Sigmoid colon (tissue), 7 donors: ENCODE data around the gene CNST. TPM values are rescaled to one million over a fixed set of nuclear protein-coding genes. Genes with fewer than 3 reads are reported as not detected.
"Not testable (repeated sequence)": the region's sequence is repeated elsewhere in the genome, so short reads cannot be mapped to it uniquely, and the experiment has no call there.

Experiments used
- DNase-seq: peaks from one replicate; pipeline ENCODE4 v3.0.0-alpha.2; 2019
- H3K27ac ChIP-seq, 4 donors: fragments of 200-600 bp; sonication (generic); one replicate each; pipeline ENCODE4 v1.5.1; 2016 to 2019; ENCODE audit warnings: mild to moderate bottlenecking in 1 of 4
- H3K27me3 ChIP-seq, 3 donors: fragments of 200-600 bp; sonication (generic); one replicate each; pipeline ENCODE4 v1.5.1; 2019; ENCODE audit warnings: mild to moderate bottlenecking in 1 of 3
- H3K36me3 ChIP-seq, 4 donors: fragments of 200-600 bp; sonication (generic); one replicate each; pipeline ENCODE4 v1.5.1; 2016 to 2019
- H3K4me1 ChIP-seq, 4 donors: fragments of 200-600 bp; sonication (generic); one replicate each; pipeline ENCODE4 v1.5.1; 2017 to 2019
- H3K4me3 ChIP-seq, 4 donors: fragments of 200-600 bp; sonication (generic); one replicate each; pipeline ENCODE4 v1.5.1; 2017 to 2019; ENCODE audit warnings: mild to moderate bottlenecking in 2 of 4, moderate library complexity in 1 of 4
- H3K9me3 ChIP-seq, 4 donors: fragments of 200-600 bp in 3 of 4; sonication (generic) in 3 of 4; one replicate each; pipeline versions ENCODE4 v1.5.1 to v1.6.1; 2013 to 2019
- EP300 ChIP-seq, 4 donors: sonication (generic); formaldehyde crosslinking; IDR thresholded peaks; one replicate each; pipeline ENCODE4 v1.6.1; 2017; ENCODE audit warnings: antibody characterized with exemption in 4 of 4
- POLR2A ChIP-seq, 2 donors: fragments of 450-650 bp; IDR thresholded peaks; one replicate each; pipeline ENCODE4 v1.6.1; 2016; ENCODE audit warnings: antibody characterized with exemption in 2 of 2, mild to moderate bottlenecking in 2 of 2, moderate library complexity in 2 of 2
- POLR2AphosphoS5 ChIP-seq, 4 donors: sonication (generic); formaldehyde crosslinking; IDR thresholded peaks; one replicate each; pipeline ENCODE4 v1.6.1; 2017; ENCODE audit warnings: antibody characterized with exemption in 4 of 4
- WGBS, 2 donors: extraction: QIAGEN DNeasy Blood & Tissue Kit; methylation state at CpG; one replicate each; pipeline ENCODE4 v1.1.7; 2013; 5-methylcytosine and 5-hydroxymethylcytosine counted together
- intact Hi-C: fragments of 100-400 bp; cut with DNase I; formaldehyde crosslinking; loops from one replicate; pipeline ENCODE4 v1.15.1; 2023
- polyA plus RNA-seq, 3 donors: library from polyadenylated mRNA; stranded (reverse); fragments of 200-250 nt; gene quantifications; one replicate each; pipeline ENCODE4 v1.2.3, GENCODE V29; 2013
- total RNA-seq, 4 donors: library from RNA; depleted of rRNA; stranded (reverse); fragments of >200 nt; gene quantifications; one replicate each; pipeline ENCODE4 v1.1.0, GENCODE V29; 2016
- TF ChIP-seq, protein P1 (sequence below), 4 experiments: fragments of 450-650 bp in 3 of 4; fragments of 200-600 bp in 1 of 4; IDR thresholded peaks; one replicate each; pipeline ENCODE4 v1.5.1; 2016 to 2019; ENCODE audit warnings: antibody characterized with exemption in 4 of 4, mild to moderate bottlenecking in 3 of 4, moderate library complexity in 2 of 4
- donor health status: healthy with polysubstance abuse.
- donor health status: Bipolar disorder and iron deficiency.
- donor health status: healthy.

Gene CNST
- total and polyA plus RNA-seq, 7 donors = 9.0 to 39.2 (median 26.0) TPM

- Histone ChIP-seq H3K27ac (peak overlapping the region; percentile 10 to 99 (median 98)), H3K36me3 (no peaks in the 10 kb centered on the region), H3K4me1 (peaks cover 0 to 69% (median 48%) of the 10 kb centered on the region in 4 donors), H3K27me3 (no peaks in the 10 kb centered on the region), H3K9me3 (no peaks in the 10 kb centered on the region), H3K4me3 (no peak overlapping the region)
- WGBS, 2 donors = 9 to 21% methylated on average over 8 of the region's 8 CpGs
- intact Hi-C loops = loop anchor here (5.0 to 10.0 kb wide), 4 partner anchors 63 to 535 kb away; partner anchors contain the start of gene ZNF669
- DNase-seq = no peak
- no peak for TF ChIP-seq POLR2A (IDR thresholded peaks at IDR 0.05)
Observed at GRCh38 chr1:246569248-246570238, 3.3 kb downstream of the CNST start.

- TF ChIP-seq POLR2AphosphoS5 (IDR thresholded peaks at IDR 0.05) = peak in 1 of 4 donors; percentile 34
- H3K36me3 ChIP-seq, H3K9me3 ChIP-seq, DNase-seq, H3K4me3 ChIP-seq, intact Hi-C loops, H3K27me3 ChIP-seq: not testable (repeated sequence)
- Histone ChIP-seq H3K4me1 (peaks cover 0 to 58% (median 38%) of the 10 kb centered on the region in 4 donors), H3K27ac (peak overlapping the region; percentile 52 to 99 (median 98))
- WGBS, 2 donors = 63 to 80% methylated on average over 4 of the region's 4 CpGs
Observed at GRCh38 chr1:246571309-246571708, 5.1 kb downstream of the CNST start.

DNA sequence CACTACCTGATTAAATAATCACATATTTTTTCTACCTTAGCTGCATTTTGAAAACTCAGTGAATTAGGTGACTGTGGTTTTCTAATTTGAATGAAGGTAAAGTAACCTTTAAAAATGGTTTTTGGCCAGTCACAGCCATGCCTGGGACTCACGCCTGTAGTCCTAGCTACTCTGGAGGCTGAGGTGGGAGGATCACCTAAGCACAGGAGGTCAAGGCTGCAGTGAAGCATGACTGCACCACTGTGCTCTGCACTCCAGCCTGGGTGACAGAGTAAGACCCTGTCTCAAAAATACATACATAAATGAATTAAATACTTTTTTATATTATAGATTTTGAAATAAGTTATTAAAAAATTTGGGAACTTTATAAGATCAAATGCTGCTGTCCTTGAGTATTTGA lies 5.7 kb downstream of the CNST start:
- TF ChIP-seq EP300 (IDR thresholded peaks at IDR 0.05) (no peak), POLR2A (IDR thresholded peaks at IDR 0.05) (no peak), POLR2AphosphoS5 (IDR thresholded peaks at IDR 0.05) (no peak)
- TF ChIP-seq, protein P1, sequence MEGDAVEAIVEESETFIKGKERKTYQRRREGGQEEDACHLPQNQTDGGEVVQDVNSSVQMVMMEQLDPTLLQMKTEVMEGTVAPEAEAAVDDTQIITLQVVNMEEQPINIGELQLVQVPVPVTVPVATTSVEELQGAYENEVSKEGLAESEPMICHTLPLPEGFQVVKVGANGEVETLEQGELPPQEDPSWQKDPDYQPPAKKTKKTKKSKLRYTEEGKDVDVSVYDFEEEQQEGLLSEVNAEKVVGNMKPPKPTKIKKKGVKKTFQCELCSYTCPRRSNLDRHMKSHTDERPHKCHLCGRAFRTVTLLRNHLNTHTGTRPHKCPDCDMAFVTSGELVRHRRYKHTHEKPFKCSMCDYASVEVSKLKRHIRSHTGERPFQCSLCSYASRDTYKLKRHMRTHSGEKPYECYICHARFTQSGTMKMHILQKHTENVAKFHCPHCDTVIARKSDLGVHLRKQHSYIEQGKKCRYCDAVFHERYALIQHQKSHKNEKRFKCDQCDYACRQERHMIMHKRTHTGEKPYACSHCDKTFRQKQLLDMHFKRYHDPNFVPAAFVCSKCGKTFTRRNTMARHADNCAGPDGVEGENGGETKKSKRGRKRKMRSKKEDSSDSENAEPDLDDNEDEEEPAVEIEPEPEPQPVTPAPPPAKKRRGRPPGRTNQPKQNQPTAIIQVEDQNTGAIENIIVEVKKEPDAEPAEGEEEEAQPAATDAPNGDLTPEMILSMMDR (IDR thresholded peaks at IDR 0.05) = no peak
- Histone ChIP-seq H3K4me3 (no peak overlapping the region), H3K4me1 (peaks cover 0 to 60% (median 38%) of the 10 kb centered on the region in 4 donors), H3K27me3 (no peaks in the 10 kb centered on the region), H3K36me3 (no peaks in the 10 kb centered on the region), H3K9me3 (no peaks in the 10 kb centered on the region), H3K27ac (peak overlapping the region in 2 of 4 donors; percentile 97 to 99)
- intact Hi-C loops = no loop called here
- WGBS, 2 donors = 94 to 99% methylated on average over 1 of the region's 1 CpG
- DNase-seq = no peak

DNA sequence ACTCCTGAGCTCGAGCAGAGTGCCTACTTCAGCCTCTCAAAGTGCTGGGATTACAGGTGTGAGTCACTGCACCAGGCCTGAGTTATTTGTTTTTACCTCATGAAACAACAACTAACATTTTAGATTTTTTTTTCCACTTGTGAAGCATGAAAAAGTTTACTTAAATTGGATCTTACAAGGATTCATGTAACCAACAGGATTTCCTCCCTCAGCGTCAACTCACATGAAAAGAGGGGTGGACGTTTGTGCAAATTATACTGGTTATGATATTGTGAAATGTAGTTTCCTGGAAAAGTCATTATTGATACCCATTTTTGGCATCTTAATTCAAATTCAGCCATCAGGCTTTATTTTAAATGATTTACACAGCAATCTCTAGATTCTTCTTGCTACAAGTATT lies 6.5 kb downstream of the CNST start:
- H3K27ac ChIP-seq = peak overlapping the region in 3 of 4 donors; percentile 59 to 99 (median 97)
- H3K4me1 ChIP-seq = peaks cover 0 to 61% (median 35%) of the 10 kb centered on the region in 4 donors
- intact Hi-C loops = no loop called here

GRCh38 chr1:246573491-246573890 lies 7.2 kb downstream of the CNST start:
- intact Hi-C loops = no loop called here
- no peaks in the 10 kb centered on the region for H3K27me3 ChIP-seq
- no peak overlapping the region for H3K4me3 ChIP-seq
- H3K27ac ChIP-seq = peak overlapping the region; percentile 40 to 99 (median 56)
- no peaks in the 10 kb centered on the region for H3K36me3 ChIP-seq
- no peaks in the 10 kb centered on the region for H3K9me3 ChIP-seq
- 49 to 84% methylated on average over 6 of the region's 6 CpGs for WGBS, 2 donors
- TF ChIP-seq, protein P1 (IDR thresholded peaks at IDR 0.05) = no peak
- TF ChIP-seq EP300 (IDR thresholded peaks at IDR 0.05) = no peak
- no peak for TF ChIP-seq POLR2A (IDR thresholded peaks at IDR 0.05)
- TF ChIP-seq POLR2AphosphoS5 (IDR thresholded peaks at IDR 0.05) = no peak
- peaks cover 0 to 61% (median 35%) of the 10 kb centered on the region in 4 donors for H3K4me1 ChIP-seq
- DNase-seq = no peak

More for the DNA sequence above, 6.5 kb downstream of the CNST start:
- no peaks in the 10 kb centered on the region for H3K36me3 ChIP-seq
- no peak for TF ChIP-seq POLR2AphosphoS5 (IDR thresholded peaks at IDR 0.05)
- TF ChIP-seq EP300 (IDR thresholded peaks at IDR 0.05) = no peak
- no peak for TF ChIP-seq POLR2A (IDR thresholded peaks at IDR 0.05)
- TF ChIP-seq, protein P1 (IDR thresholded peaks at IDR 0.05) = no peak
- DNase-seq = no peak
- no peaks in the 10 kb centered on the region for H3K27me3 ChIP-seq
- no peaks in the 10 kb centered on the region for H3K9me3 ChIP-seq
- H3K4me3 ChIP-seq = no peak overlapping the region
- WGBS, 2 donors = 54 to 77% methylated on average over 3 of the region's 3 CpGs
